NT2/D1 (cell line): ENCODE measurements around the gene SLCO2B1.

Experiments
- SUZ12 ChIP-seq: IDR thresholded peaks from 2 replicates; pipeline ENCODE4 v1.6.1; 2011; ENCODE audit not compliant: insufficient read length, insufficient read depth; ENCODE audit errors: extremely low read depth
- YY1 ChIP-seq: IDR thresholded peaks from 2 replicates; pipeline ENCODE4 v1.6.1; 2011; ENCODE audit not compliant: insufficient read length, insufficient read depth
- ZNF274 ChIP-seq: IDR thresholded peaks from 2 replicates; pipeline ENCODE4 v1.6.1; 2011; ENCODE audit warnings: mild to moderate bottlenecking, low read depth, low read length

GRCh38 chr11:75132080-75132479 lies 18.8 kb upstream of the SLCO2B1 start:
- TF ChIP-seq ZNF274 (no peak), YY1 (no peak), SUZ12 (no peak)
